GM19238 (cell line): ENCODE results near the gene MOB1B.
"Not testable (repeated sequence)": the region's sequence is repeated elsewhere in the genome, so short reads cannot be mapped to it uniquely, and the experiment has no call there.

Source experiments
- DNase-seq: peaks from one replicate; pipeline ENCODE4 v3.0.0; 2011; ENCODE audit warnings: low spot score; ENCODE audit not compliant: insufficient read length

Gene MOB1B

DNA sequence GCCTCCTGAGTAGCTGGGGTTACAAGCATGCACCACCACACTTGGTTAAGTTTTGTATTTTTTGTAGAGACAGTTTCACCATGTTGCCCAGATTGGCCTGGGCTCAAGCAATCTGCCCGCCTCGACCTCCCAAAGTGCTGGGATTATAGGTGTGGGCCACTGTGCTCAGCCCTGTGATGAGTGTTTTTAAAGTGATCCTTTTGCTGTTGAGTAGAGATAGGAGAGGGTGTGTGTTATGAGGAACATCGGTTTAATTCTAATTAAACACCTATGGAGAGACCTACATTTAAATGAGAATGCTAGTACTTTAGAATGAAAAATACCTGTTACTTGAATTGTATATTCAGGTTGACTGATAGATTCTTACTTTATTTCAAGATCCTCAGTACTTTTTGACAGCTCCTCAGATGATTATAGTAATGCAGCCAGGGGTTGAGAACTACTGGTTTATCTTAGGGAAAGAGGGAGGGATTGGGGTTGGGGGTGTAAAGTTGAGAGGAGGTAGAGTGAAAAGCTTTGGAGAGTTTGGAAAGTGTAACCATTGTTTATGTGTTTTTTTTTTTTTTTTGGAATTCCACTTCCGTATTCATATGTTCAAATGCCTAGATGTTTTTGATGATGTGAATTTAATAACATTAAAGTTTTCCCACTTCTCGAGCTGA is 54.5 kb downstream of the MOB1B start:
- DNase-seq = no peak

- DNase-seq = no peak
Measured at GRCh38 chr4:70958681-70959080, 56.5 kb downstream of the MOB1B start.

DNA sequence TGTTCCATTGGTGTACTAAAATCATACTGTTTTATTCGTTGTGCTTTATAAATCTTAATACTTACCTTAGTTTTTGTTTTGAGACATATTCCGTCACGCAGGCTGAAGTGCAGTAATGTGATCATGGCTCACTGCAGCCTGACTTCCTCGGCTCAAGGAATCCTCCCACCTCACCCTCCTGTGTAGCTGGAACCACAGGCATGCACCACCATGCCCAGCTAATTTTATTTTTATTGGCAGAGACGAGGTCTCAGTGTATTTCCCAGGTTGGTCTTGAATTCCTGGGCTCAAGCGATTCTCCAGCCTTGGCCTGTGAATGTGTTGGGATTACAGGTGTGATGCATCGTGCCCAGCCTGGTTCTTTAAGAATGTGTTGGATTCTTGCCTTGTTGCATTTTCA is 66.9 kb downstream of the MOB1B start:
- no peak for DNase-seq

GRCh38 chr4:70976252-70976651 is 74.1 kb downstream of the MOB1B start:
- no peak for DNase-seq

DNA sequence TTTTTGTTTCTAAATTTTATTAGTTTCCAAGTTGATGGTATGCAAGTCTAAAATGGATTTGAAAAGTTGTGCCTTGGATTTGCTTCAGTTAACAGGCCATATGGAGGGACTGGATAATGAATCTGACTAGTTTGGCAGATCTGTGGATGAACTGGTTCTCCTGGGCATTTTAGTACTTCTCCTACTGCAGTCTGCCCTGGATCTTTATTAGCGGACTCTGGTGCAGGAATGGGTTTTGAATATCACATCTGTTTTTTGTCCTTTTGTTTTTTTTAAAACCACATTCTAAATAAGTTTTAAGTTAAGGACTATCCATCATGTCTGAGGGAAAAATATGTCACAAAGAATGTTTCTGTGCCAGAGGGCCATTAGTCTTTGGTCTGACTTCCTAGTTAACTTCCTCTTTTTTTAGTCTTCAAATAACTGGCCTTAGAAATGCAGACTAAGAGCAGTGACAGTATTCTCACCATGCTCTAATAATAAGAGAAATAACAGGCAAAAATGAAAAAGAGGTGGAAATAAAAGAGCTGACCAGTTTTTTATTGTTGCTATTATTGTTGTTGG is 77.4 kb downstream of the MOB1B start:
- no peak for DNase-seq

DNA sequence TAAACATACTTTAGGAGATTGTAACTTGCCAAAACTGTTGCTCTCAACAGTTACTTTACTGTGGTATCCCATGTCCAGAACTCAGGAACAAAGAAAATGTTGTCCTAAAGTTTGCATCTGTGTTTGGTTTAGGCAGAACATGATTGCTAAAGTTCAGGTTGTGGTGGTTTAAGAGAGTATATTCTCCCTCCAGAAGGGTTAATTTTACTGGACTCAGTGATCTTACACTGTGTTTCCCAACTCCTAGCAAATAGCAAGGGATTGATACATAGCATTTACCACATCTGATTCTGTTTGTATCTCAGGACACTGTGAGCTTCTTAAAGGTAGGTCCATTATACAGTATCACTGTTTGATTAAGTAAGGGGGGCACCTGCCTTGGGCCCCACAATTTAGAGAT is 78.0 kb downstream of the MOB1B start:
- no peak for DNase-seq

DNA sequence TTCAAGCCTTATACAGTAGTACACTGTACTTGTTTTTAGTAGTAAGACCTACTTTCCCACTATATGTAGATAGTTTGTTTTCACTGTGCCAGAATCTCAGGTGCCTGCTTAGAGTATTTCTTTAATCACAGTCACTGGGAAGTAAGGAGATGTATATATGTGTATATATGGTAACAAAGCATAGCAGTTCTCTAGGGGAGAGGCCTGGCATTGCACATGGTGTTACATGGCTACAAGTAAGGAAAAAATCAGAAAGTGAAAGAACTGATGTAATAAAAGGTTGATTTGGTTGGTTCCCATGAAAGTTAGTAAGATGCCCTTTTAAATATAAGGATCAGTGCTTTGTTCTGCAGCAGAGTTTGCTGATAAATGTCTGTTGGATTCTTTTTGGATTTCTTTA is 81.9 kb downstream of the MOB1B start:
- DNase-seq = no peak

- DNase-seq = no peak
Measured at GRCh38 chr4:70984589-70984988, 82.4 kb downstream of the MOB1B start.

GRCh38 chr4:70991596-70991995 is 89.4 kb downstream of the MOB1B start:
- DNase-seq = no peak

DNA sequence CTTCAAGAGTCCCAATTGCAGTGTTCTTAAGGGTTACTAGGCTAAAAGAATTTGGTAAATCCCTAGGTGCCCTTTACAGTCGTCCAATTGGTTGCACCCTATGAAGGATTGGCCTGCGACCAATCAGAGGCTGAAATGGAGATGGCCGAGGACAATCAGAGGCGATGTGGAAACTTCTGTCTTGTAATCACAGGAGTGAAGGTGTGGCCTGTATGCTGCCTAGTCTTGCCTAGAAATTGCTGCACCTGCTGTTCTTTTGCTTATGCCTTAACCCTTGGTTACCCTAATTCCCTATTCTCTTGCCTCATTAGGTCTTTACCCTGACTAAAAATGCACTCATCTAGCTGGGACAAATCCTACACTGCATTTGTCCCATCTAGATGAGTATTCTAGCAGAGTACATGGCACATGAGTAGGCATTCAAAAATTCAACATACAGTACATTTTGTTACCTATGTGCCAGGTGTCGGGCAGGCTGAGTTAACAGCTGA is 90.3 kb downstream of the MOB1B start:
- DNase-seq = no peak

DNA sequence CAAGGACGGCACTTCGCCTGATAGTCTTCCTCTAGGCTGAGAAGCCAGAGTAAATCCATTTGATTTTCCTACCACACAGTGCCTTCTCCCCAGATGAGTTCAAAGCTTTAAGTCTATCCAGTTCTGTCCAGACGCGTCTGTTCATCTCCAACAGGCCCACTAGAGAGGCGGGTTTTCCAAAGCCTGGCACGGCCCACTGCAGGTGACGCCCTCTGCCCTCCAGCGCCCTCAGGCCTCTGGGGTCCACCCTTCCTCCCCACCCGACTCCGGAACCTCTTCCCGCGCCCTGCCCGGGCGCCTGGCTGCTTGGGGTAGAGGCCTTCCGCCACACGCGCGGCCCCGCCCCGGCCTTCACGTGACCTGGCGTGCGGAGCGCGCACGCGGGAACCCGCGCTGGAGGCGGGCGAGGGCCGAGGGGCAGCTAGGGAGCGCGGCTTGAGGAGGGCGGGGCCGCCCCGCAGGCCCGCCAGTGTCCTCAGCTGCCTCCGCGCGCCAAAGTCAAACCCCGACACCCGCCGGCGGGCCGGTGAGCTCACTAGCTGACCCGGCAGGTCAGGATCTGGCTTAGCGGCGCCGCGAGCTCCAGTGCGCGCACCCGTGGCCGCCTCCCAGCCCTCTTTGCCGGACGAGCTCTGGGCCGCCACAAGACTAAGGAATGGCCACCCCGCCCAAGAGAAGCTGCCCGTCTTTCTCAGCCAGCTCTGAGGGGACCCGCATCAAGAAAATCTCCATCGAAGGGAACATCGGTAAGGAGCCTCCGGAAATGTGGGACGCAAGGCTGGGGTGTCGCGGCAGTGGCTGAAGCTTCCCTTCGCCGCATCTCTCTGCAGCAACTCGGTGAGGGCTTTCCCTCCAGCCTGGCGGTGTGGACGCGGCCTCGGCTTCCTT is 91.3 kb downstream of the MOB1B start, which contains the start of gene DCK:
Gene DCK, plus strand, starts transcription at position 469 of the 888 bp plus-strand sequence. Its CDS starts 187 bp downstream, at position 656.
- DNase-seq = peak; percentile 82

GRCh38 chr4:70994069-70994366 is 91.8 kb downstream of the MOB1B start:
- DNase-seq = no peak

DNA sequence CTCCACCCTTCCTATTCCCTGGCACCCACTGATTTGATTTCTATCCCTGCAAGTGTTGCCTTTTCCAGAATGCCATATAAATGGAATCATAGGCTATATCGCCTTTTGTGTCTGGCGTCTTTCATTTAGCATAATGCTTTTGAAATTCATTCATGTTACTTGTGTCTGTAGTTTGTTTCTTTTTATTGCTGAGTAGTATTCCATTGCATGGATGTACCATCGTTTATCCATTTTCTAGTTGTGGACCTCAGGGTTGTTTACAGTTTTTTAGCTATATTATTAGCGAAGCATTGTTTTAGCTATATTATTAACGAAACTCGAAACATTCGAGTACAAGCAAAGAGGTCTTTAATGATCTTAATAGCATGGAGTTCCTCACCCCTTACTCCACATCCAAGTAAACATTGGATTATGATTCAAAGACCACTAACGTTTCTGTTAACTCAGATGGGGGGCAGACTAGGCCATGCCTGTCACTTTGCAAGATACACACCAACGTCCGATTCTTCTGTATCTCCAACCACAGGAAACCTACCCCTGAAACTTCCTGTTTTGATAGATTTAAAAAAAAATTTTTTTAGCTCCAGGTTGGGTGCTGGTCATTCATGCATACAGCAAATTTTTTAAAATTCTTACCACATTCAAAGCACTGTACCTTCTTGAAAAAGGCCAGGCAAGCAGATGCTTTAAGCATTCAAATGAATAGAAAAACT is 92.4 kb downstream of the MOB1B start:
- DNase-seq = no peak

- no peak for DNase-seq
Measured at GRCh38 chr4:70996018-70996360, 93.8 kb downstream of the MOB1B start.

DNA sequence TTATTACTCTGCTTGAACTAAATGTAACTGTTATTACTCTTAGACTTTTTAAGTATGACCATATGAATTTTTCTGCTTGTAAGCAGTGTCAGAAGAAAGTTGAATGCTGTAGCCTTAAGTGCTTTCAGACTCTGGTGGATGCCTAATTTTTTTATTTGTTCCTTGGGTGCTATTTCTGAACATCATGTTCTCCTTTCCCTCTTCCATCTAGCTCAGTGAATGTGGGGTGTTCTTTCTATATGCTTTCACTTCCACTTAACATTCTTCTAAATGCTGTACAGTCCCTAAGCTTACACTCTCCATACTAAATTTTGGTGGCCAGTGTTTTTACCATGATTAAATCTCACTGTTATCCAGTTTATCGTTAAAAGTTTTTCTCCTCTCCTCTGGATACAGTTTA is 94.9 kb downstream of the MOB1B start:
- DNase-seq = no peak

DNA sequence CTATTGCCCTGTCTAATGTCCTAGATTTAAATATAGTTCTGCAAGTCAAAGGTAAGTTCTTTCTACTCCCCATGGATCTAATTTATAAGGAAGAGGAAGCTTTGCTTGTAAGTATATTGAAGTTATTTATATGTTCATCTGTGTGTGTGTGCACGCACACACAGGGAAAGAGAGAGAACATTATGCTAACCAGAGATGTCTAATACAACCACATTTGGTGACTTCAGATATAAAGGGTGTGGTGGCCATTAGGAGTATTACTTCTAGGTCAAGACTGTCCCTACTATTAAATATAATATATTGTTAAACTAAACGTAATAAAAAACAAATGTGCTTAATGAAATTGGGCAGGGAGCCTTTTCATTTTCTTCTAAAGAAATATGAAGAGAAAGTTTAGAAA is 95.4 kb downstream of the MOB1B start:
- no peak for DNase-seq

GRCh38 chr4:70999639-71000038 is 97.5 kb downstream of the MOB1B start:
- not testable (repeated sequence) for DNase-seq

DNA sequence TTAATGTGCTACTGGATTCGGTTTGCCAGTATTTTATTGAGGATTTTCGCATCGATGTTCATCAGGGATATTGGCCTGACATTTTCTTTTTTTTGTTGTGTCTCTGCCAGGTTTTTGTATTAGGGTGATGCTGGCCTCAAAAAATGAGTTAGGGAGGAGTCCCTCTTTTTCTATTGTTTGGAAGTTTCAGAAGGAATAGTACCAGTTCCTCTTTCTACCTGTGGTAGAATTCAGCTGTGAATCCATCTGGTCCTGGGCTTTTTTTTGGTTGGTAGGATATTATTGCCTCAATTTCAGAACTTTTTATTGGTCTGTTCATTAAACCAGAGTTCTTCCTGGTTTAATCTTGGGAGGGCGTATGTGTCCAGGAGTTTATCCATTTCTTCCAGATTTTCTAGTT is 99.2 kb downstream of the MOB1B start:
- DNase-seq = not testable (repeated sequence)

DNA sequence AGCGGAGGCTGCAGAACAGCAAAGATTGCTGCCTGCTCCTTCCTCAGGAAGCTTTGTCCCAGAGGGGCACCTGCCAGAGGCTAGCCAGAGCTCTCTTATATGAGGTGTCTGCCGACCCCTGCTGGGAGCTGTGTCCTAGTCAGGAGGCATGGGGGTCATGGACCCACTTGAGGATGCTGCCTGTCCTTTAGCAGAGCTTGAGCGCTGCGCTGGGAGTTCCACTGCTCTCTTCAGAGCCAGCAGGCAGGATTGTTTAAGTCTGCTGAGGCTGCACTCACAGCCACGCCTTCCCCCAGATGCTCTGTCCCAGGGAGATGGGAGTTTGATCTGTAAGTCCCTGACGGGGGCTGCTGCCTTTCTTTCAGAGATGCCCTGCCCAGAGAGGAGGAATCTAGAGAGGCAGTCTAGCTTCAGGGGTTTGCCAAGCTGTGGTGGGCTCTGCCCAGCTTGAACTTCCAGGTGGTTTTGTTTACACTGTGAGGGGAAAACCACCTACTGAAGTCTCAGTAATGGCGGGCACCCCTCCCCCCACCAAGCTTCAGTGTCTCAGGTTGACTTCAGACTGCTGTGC is 102.2 kb downstream of the MOB1B start:
- no peak for DNase-seq

GRCh38 chr4:71005025-71005424 is 102.9 kb downstream of the MOB1B start:
- DNase-seq = not testable (repeated sequence)

- no peak for DNase-seq
Measured at GRCh38 chr4:71006203-71006907, 104.2 kb downstream of the MOB1B start.
